Keratinocyte (primary cell): Measurements from ENCODE around the gene ABL2. TPM values are rescaled to one million over a fixed set of nuclear protein-coding genes. Genes with fewer than 3 reads are reported as not detected.

Experiments
- DNase-seq: peaks from one replicate; pipeline ENCODE4 v3.0.0-alpha.2; 2011; ENCODE audit warnings: low read depth, missing footprints, low spot score
- FAIRE-seq: peaks from 2 replicates; lab custom pipeline; 2011; peaks lifted over from hg19 to GRCh38; lab: Jason Lieb, UNC
- H2AFZ ChIP-seq: 2 replicates; pipeline ENCODE4 v1.6.0; 2012; ENCODE audit warnings: low read length, control low read depth, inconsistent platforms; ENCODE audit not compliant: control insufficient read depth
- H3K27ac ChIP-seq: 2 replicates; pipeline ENCODE4 v1.5.1; 2011; ENCODE audit warnings: low read length; ENCODE audit not compliant: control insufficient read depth, insufficient read depth
- H3K27me3 ChIP-seq: 3 replicates; pipeline ENCODE4 v1.6.0; 2011; ENCODE audit warnings: low read length; ENCODE audit not compliant: control insufficient read depth, insufficient read depth; ENCODE audit errors: extremely low read depth
- H3K36me3 ChIP-seq, 2 experiments: 2 replicates in 1 of 2; 3 replicates in 1 of 2; pipeline ENCODE4 v1.5.1; 2011; ENCODE audit warnings: low read length in 2 of 2, mild to moderate bottlenecking in 1 of 2; ENCODE audit not compliant: control insufficient read depth in 2 of 2, insufficient read depth in 2 of 2; ENCODE audit errors: extremely low read depth in 1 of 2
- H3K4me1 ChIP-seq: 3 replicates; pipeline ENCODE4 v1.5.1; 2011; ENCODE audit warnings: low read length; ENCODE audit not compliant: control insufficient read depth, insufficient read depth; ENCODE audit errors: extremely low read depth
- H3K4me2 ChIP-seq: 3 replicates; pipeline ENCODE4 v1.6.0; 2011; ENCODE audit warnings: low read depth, low read length; ENCODE audit not compliant: control insufficient read depth, insufficient read depth; ENCODE audit errors: extremely low read depth
- H3K4me3 ChIP-seq, 3 experiments: fragments of 200-600 bp in 1 of 3; sonication (generic) in 1 of 3; 2 replicates in 2 of 3; 3 replicates in 1 of 3; pipeline ENCODE4 v1.5.1; 2011 to 2016; ENCODE audit warnings: low read length in 3 of 3, mild to moderate bottlenecking in 3 of 3, control low read depth in 2 of 3, inconsistent platforms in 1 of 3, low read depth in 1 of 3, mixed read lengths in 1 of 3, mixed run types in 1 of 3, moderate library complexity in 1 of 3; ENCODE audit not compliant: control insufficient read depth in 2 of 3, insufficient read depth in 2 of 3; ENCODE audit errors: extremely low read depth in 1 of 3
- H3K79me2 ChIP-seq: 2 replicates; pipeline ENCODE4 v1.6.0; 2012; ENCODE audit warnings: low read length; ENCODE audit not compliant: control insufficient read depth, insufficient read depth
- H3K9ac ChIP-seq: 3 replicates; pipeline ENCODE4 v1.6.0; 2011; ENCODE audit warnings: low read length; ENCODE audit not compliant: control insufficient read depth, insufficient read depth; ENCODE audit errors: extremely low read depth
- H3K9me1 ChIP-seq: 3 replicates; pipeline ENCODE4 v1.6.0; 2011; ENCODE audit warnings: low read length; ENCODE audit not compliant: control insufficient read depth, insufficient read depth; ENCODE audit errors: extremely low read depth
- H3K9me3 ChIP-seq: 2 replicates; pipeline ENCODE4 v1.5.1; 2012; ENCODE audit warnings: low read depth, low read length; ENCODE audit not compliant: control insufficient read depth
- H4K20me1 ChIP-seq: 3 replicates; pipeline ENCODE4 v1.6.0; 2011; ENCODE audit warnings: low read length; ENCODE audit not compliant: control insufficient read depth, insufficient read depth; ENCODE audit errors: extremely low read depth
- EZH2 ChIP-seq: IDR thresholded peaks from one replicate; pipeline ENCODE4 v1.6.1; 2012; ENCODE audit warnings: inconsistent platforms, mild to moderate bottlenecking, low read length, moderate library complexity
- dilution Hi-C: fragments of 300-500 bp; cut with MboI; formaldehyde crosslinking; loops from one replicate; pipeline ENCODE4 v1.7.0; 2020; ENCODE audit warnings: low sequenced_read_pairs; ENCODE audit not compliant: extremely low pct_ligation_motif_present
- polyA plus RNA-seq, 5 experiments: library from polyadenylated mRNA; depleted of rRNA in 3 of 5; stranded (reverse) in 3 of 5; stranded (forward) in 1 of 5; unstranded in 1 of 5; fragments of >200 nt; gene quantifications; 1 replicate in 1 of 5; 2 replicates in 3 of 5; 3 replicates in 1 of 5; pipeline versions ENCODE4 v1.2.1 to v1.2.3, GENCODE V29; 2011 to 2012; ENCODE audit warnings: missing spikeins in 2 of 5, low read depth in 1 of 5, low replicate concordance in 1 of 5
- TF ChIP-seq, protein P1 (sequence below), 3 experiments: IDR thresholded peaks in 1 of 3; conservative IDR thresholded peaks in 1 of 3; optimal IDR thresholded peaks in 1 of 3; 2 replicates in 2 of 3; 3 replicates in 1 of 3; pipeline versions ENCODE3 to v1.5.1; 2011; ENCODE audit warnings: low read length in 3 of 3, mild to moderate bottlenecking in 3 of 3, moderate library complexity in 2 of 3, control low read depth in 1 of 3, inconsistent platforms in 1 of 3; ENCODE audit not compliant: insufficient read depth in 2 of 3; ENCODE audit errors: extremely low read depth in 1 of 3

The ABL2 gene
- polyA plus RNA-seq, 1 donor (not counting 4 experiments of a cell fraction or from before 2014, with no cell fraction given), result 37.6 TPM

DNA sequence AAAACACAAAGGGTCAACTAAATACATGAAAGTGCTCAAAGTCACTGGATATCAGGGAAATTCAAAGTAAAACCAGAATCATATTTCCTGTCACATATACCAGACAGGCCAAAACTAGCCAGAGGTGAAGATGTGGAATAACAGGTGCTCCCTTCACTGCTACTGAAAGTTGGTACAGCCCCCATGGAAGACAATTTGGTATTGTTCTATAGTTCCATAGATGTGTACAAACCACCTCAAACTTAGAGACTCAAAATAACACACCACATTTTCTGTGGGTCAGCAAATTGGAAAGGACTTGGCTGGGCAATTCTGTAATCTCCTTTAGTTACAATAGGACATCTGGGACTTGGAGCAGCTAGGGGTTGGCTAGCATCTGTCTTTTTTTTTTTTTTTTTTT lies 39.6 kb upstream of the ABL2 start:
- H3K4me2 ChIP-seq, result no peak overlapping the region
- FAIRE-seq, result no peak
- no peak for DNase-seq

DNA sequence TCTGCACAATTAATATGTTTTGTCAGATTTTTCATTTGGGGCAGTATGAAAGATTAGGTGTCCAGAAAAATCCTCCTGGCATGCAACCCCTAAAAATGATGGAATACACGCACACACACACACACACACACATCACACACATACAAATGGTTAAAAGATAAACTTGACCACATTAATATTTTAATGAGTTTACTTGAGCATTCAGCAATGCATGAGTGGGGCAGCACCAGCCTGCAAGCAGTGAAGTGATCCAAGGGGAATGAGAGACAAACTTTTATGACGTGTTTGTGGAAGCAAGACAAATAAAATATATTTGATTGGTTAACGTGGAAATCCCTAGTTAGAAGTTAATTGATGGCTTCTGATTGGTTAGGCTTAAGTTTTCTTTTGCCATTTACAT lies 35.0 kb upstream of the ABL2 start:
- Histone ChIP-seq H3K27me3 (no peaks in the 10 kb centered on the region), H3K36me3 (no peaks in the 10 kb centered on the region), H3K9me1 (no peaks in the 10 kb centered on the region), H3K9me3 (no peaks in the 10 kb centered on the region), H3K27ac (no peak overlapping the region), H2AFZ (no peak overlapping the region), H3K4me3 (no peak overlapping the region), H3K4me1 (no peaks in the 10 kb centered on the region), H3K79me2 (no peaks in the 10 kb centered on the region), H3K4me2 (no peak overlapping the region), H3K9ac (no peak overlapping the region), H4K20me1 (no peaks in the 10 kb centered on the region)
- dilution Hi-C loops, result no loop called here
- no peak for TF ChIP-seq EZH2
- TF ChIP-seq, protein P1, sequence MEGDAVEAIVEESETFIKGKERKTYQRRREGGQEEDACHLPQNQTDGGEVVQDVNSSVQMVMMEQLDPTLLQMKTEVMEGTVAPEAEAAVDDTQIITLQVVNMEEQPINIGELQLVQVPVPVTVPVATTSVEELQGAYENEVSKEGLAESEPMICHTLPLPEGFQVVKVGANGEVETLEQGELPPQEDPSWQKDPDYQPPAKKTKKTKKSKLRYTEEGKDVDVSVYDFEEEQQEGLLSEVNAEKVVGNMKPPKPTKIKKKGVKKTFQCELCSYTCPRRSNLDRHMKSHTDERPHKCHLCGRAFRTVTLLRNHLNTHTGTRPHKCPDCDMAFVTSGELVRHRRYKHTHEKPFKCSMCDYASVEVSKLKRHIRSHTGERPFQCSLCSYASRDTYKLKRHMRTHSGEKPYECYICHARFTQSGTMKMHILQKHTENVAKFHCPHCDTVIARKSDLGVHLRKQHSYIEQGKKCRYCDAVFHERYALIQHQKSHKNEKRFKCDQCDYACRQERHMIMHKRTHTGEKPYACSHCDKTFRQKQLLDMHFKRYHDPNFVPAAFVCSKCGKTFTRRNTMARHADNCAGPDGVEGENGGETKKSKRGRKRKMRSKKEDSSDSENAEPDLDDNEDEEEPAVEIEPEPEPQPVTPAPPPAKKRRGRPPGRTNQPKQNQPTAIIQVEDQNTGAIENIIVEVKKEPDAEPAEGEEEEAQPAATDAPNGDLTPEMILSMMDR (optimal IDR thresholded peaks at IDR 0.05 in 1 of 3, IDR thresholded peaks at IDR 0.05 in 1 of 3, conservative IDR thresholded peaks at IDR 0.05 in 1 of 3; ENCODE audit: extremely low read depth in 1 of 3, insufficient read depth in 2 of 3, low read length in 3 of 3), result no peak
- DNase-seq, result no peak
- FAIRE-seq, result no peak

More for the DNA sequence above, 39.6 kb upstream of the ABL2 start:
- H3K36me3 ChIP-seq, result no peaks in the 10 kb centered on the region
- no peak overlapping the region for H3K4me3 ChIP-seq
- no peaks in the 10 kb centered on the region for H3K79me2 ChIP-seq
- H3K9me1 ChIP-seq, result no peaks in the 10 kb centered on the region
- dilution Hi-C loops, result no loop called here
- no peak overlapping the region for H3K9ac ChIP-seq
- no peak overlapping the region for H3K27ac ChIP-seq
- no peaks in the 10 kb centered on the region for H3K9me3 ChIP-seq
- no peak overlapping the region for H2AFZ ChIP-seq
- H3K27me3 ChIP-seq, result no peaks in the 10 kb centered on the region
- no peaks in the 10 kb centered on the region for H4K20me1 ChIP-seq
- TF ChIP-seq, protein P1 (optimal IDR thresholded peaks at IDR 0.05 in 1 of 3, IDR thresholded peaks at IDR 0.05 in 1 of 3, conservative IDR thresholded peaks at IDR 0.05 in 1 of 3; ENCODE audit: extremely low read depth in 1 of 3, insufficient read depth in 2 of 3, low read length in 3 of 3), result no peak
- TF ChIP-seq EZH2, result no peak
- H3K4me1 ChIP-seq, result no peaks in the 10 kb centered on the region
